Brain microvascular endothelial cell (primary cell): Measurements from ENCODE around the gene FARS2.

ENCODE experiments used
- DNase-seq: peaks from one replicate; pipeline ENCODE4 v3.0.0-alpha.2; 2020
- H3K27ac ChIP-seq: fragments of 250-450 bp; sonication (Bioruptor Pico); 2 replicates; pipeline ENCODE4 v1.5.1; 2020; ENCODE audit warnings: mild to moderate bottlenecking, moderate library complexity
- H3K27me3 ChIP-seq: fragments of 250-450 bp; sonication (Bioruptor Pico); replicated peaks from 2 replicates; pipeline ENCODE4 v1.5.1; 2020; ENCODE audit warnings: mild to moderate bottlenecking
- H3K36me3 ChIP-seq: fragments of 250-450 bp; sonication (Bioruptor Pico); replicated peaks from 2 replicates; pipeline ENCODE4 v1.5.1; 2020; ENCODE audit warnings: mild to moderate bottlenecking
- H3K4me3 ChIP-seq: 2 replicates; pipeline ENCODE4 v1.5.1; 2011; ENCODE audit warnings: low read depth, mild to moderate bottlenecking, control low read depth, low read length, moderate library complexity
- in situ Hi-C: cut with HindIII; loops from 2 replicates; pipeline ENCODE4 v1.10.0; 2017; ENCODE audit warnings: low sequenced_read_pairs, low pct_ligation_motif_present
- TF ChIP-seq, protein P1 (sequence below): IDR thresholded peaks from 2 replicates; pipeline ENCODE4 v1.5.1; 2011; ENCODE audit warnings: low read depth, mild to moderate bottlenecking, moderate library complexity, low read length, control low read depth, inconsistent platforms; ENCODE audit errors: missing control alignments

The FARS2 gene

DNA sequence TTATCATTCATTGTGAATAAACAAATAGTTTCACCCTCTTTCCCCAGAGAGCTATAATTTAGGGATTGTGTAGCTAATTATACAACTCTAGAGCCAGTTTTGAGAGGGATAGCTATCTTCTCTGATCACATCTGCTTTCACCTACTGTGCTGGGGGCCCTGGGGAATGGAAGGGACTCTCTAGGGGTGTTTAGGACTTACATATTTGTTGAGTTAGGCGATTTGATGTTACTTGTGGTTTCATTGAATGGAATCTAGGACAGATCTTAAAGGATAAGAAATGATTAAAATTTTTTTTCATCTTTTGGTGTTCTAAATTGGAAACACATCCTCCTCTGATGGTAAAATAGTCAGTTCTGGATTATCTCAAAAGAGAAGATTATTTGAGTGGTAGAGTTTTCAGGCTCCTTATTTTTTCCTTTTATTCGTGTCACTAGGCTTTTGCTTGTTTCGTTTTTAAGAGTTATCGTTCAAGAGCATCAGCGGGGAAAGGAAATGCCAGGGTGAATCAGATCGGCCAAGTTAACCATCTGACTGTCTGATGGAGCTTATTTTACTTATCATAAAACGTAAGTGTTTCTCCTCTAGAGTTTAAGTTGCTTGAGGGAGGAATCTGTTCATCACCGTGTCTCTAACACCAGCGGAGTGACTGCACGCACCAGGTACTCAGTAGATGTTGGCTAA lies 236.7 kb downstream of the FARS2 start:
- Histone ChIP-seq H3K27ac (peak overlapping the region; percentile 82), H3K4me3 (peak overlapping the region; percentile 38), H3K27me3 (no peaks in the 10 kb centered on the region), H3K36me3 (no peaks in the 10 kb centered on the region)
- in situ Hi-C loops = no loop called here
- peak; percentile 91 for DNase-seq
- TF ChIP-seq, protein P1, sequence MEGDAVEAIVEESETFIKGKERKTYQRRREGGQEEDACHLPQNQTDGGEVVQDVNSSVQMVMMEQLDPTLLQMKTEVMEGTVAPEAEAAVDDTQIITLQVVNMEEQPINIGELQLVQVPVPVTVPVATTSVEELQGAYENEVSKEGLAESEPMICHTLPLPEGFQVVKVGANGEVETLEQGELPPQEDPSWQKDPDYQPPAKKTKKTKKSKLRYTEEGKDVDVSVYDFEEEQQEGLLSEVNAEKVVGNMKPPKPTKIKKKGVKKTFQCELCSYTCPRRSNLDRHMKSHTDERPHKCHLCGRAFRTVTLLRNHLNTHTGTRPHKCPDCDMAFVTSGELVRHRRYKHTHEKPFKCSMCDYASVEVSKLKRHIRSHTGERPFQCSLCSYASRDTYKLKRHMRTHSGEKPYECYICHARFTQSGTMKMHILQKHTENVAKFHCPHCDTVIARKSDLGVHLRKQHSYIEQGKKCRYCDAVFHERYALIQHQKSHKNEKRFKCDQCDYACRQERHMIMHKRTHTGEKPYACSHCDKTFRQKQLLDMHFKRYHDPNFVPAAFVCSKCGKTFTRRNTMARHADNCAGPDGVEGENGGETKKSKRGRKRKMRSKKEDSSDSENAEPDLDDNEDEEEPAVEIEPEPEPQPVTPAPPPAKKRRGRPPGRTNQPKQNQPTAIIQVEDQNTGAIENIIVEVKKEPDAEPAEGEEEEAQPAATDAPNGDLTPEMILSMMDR = no peak

DNA sequence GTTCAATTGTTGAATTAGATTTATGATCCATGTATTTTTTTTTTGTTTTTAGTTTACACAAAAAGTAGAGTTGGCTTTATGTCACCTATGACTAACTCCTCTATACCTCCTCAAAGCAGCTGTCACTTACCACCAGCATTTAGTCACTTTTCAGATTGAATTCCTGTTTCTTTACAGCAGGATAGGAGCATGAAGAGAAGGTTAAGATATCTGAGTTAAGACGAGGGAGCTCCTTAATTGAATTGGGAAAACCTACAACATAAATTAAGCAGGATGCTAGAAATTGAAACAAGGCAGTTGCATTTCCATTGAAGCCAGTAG lies 237.2 kb downstream of the FARS2 start:
- peak overlapping the region; percentile 34 for H3K4me3 ChIP-seq
- in situ Hi-C loops = no loop called here
- H3K27me3 ChIP-seq = no peaks in the 10 kb centered on the region
- TF ChIP-seq, protein P1 = no peak
- H3K36me3 ChIP-seq = no peaks in the 10 kb centered on the region
- peak overlapping the region; percentile 82 for H3K27ac ChIP-seq
- DNase-seq = no peak

DNA sequence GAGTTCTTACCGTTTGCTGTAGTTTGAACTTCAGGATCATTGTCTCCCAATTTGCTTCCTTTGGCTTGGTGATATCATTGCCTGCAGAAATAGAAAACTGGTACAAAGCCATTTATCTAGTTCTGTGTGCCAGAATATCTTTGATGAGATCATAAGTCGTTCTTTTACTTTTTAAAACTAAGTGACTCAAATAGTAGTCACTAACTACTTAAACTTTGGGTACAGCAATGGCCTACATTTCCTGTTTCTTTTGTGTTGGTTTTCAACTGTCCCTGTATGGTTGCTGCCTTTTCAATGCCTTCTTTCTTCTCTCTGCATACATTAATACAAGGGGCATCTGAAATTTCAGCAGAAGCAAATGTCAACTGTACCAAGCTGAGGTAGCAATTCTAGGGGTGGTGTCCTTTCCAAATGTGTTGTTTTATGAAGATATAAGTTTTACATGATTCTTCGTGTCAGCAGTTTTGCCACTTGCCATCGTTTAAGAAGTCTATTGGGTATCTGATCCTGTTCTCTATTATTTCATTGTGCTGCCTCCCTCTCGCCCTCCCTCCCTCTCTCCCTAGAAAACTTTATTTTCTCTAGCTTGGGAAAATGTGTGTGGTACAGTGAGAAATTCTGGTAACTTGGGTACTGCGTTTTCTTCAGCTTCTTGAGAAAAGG lies 238.5 kb downstream of the FARS2 start:
- TF ChIP-seq, protein P1 = no peak
- Histone ChIP-seq H3K4me3 (no peak overlapping the region), H3K36me3 (no peaks in the 10 kb centered on the region), H3K27me3 (no peaks in the 10 kb centered on the region), H3K27ac (peak overlapping the region; percentile 82)
- in situ Hi-C loops = no loop called here
- DNase-seq = peak; percentile 17

DNA sequence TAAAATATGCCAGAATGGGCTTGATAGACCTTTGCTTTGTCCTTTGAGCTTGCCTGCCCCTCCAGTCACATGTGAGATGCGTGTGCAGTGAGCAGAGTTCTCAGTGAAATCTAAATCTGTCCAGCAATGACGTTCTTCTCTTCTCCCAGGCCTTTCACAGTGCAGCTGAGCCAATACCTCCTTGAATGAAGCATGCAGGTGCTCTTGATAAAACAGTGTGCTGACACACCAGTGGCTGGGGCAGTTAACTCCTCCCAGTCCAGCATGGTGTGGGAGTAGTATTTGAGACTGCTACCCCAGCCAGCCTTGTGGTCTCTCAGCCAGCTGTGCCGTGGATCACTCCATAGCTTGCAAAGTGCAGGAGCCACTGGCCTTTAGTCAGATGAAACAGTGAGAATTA lies 240.5 kb downstream of the FARS2 start:
- no peak for DNase-seq
- no peak overlapping the region for H3K4me3 ChIP-seq

DNA sequence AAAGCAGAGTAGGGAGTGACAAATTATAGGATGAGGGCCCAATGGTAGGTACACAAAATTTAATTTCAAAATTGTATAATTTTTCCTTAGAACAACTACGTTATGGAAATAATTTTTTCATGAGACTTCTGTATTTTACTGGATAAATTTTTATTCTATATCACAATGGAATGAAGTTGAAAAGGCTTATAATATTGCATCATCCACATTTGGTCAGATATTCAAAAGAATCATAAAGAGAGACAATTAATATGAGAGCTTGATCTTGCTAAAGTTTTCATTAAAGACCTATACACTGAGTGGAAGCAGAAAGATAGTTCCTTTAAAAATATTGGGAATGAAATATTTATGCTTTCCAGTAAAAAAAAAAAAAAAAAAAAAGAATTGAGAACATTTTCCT lies 242.8 kb downstream of the FARS2 start:
- Histone ChIP-seq H3K4me3 (no peak overlapping the region), H3K27me3 (no peaks in the 10 kb centered on the region), H3K36me3 (no peaks in the 10 kb centered on the region), H3K27ac (no peak overlapping the region)
- no peak for DNase-seq
- in situ Hi-C loops = no loop called here
- TF ChIP-seq, protein P1 = no peak

More for the DNA sequence above, 240.5 kb downstream of the FARS2 start:
- Histone ChIP-seq H3K36me3 (no peaks in the 10 kb centered on the region), H3K27ac (no peak overlapping the region), H3K27me3 (no peaks in the 10 kb centered on the region)
- TF ChIP-seq, protein P1 = no peak
- in situ Hi-C loops = no loop called here
